KMS-11 (cell line): ENCODE results near the gene ADGB.
A peak's percentile ranks its signal among the peaks of the same experiment; 100 is the strongest.

Source experiments
- H2AFZ ChIP-seq: fragments of 200-600 bp; sonication (generic); 2 replicates; pipeline ENCODE4 v1.6.1; 2016; ENCODE audit warnings: antibody characterized with exemption, mixed run types, low read depth
- H3K27ac ChIP-seq: fragments of 200-600 bp; sonication (generic); 2 replicates; pipeline ENCODE4 v1.6.1; 2016; ENCODE audit warnings: mild to moderate bottlenecking, mixed run types
- H3K27me3 ChIP-seq: fragments of 200-600 bp; sonication (generic); 2 replicates; pipeline ENCODE4 v1.6.1; 2017; ENCODE audit warnings: mild to moderate bottlenecking, low read depth, mixed run types, moderate library complexity; ENCODE audit not compliant: insufficient read depth
- H3K36me3 ChIP-seq: fragments of 200-600 bp; sonication (generic); 2 replicates; pipeline ENCODE4 v1.6.1; 2017; ENCODE audit warnings: mild to moderate bottlenecking, mixed run types; ENCODE audit not compliant: insufficient read depth
- H3K4me1 ChIP-seq: fragments of 200-600 bp; sonication (generic); 2 replicates; pipeline ENCODE4 v1.6.1; 2016; ENCODE audit warnings: mild to moderate bottlenecking, low read depth, mixed run types; ENCODE audit not compliant: poor library complexity, severe bottlenecking
- H3K4me2 ChIP-seq: fragments of 200-600 bp; sonication (generic); 2 replicates; pipeline ENCODE4 v1.7.0; 2016; ENCODE audit warnings: mild to moderate bottlenecking, mixed run types
- H3K4me3 ChIP-seq: fragments of 200-600 bp; sonication (generic); IDR thresholded peaks from 2 replicates; pipeline ENCODE4 v1.6.1; 2017; ENCODE audit warnings: low read depth, low read length, mixed read lengths; ENCODE audit not compliant: insufficient read depth
- H3K79me2 ChIP-seq: fragments of 200-600 bp; sonication (generic); 2 replicates; pipeline ENCODE4 v1.6.1; 2016; ENCODE audit warnings: low read depth, mixed run types; ENCODE audit not compliant: insufficient read depth
- H3K9ac ChIP-seq: fragments of 200-600 bp; sonication (generic); 2 replicates; pipeline ENCODE4 v1.6.1; 2016; ENCODE audit warnings: mild to moderate bottlenecking, mixed run types
- H4K20me1 ChIP-seq: fragments of 200-600 bp; sonication (generic); 2 replicates; pipeline ENCODE4 v1.6.1; 2016; ENCODE audit warnings: mild to moderate bottlenecking, mixed run types; ENCODE audit not compliant: insufficient read depth
- CTCF ChIP-seq: fragments of 200-600 bp; sonication (generic); conservative IDR thresholded peaks from 2 replicates; pipeline ENCODE4 v1.6.1; 2017; ENCODE audit warnings: low read depth, mild to moderate bottlenecking, antibody characterized with exemption, low read length, moderate library complexity, mixed read lengths

ADGB gene

DNA sequence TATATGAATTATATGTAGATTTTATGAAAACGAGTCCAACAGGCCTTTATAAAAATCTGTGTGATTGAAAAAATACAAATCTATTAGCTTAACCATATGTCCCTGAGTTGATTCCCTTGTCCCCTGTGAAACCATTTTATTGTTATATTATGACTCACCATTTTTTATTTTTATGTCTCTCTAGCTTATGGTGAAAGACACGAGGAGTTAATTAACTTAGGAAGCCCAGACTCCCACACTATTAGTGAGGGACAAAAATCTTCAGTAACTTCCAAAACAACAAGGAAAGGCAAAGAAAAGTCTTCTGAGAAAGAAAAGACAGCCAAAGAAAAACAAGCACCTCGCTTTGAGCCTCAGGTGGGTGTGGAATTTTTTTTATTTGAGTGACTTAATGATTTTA lies 183.1 kb downstream of the ADGB start:
- H2AFZ ChIP-seq, result no peak overlapping the region
- no peaks in the 10 kb centered on the region for H3K79me2 ChIP-seq
- H3K4me1 ChIP-seq, result no peaks in the 10 kb centered on the region
- no peak overlapping the region for H3K9ac ChIP-seq
- no peaks in the 10 kb centered on the region for H3K27me3 ChIP-seq
- H3K4me3 ChIP-seq, result no peak overlapping the region
- no peak overlapping the region for H3K4me2 ChIP-seq
- H3K36me3 ChIP-seq, result no peaks in the 10 kb centered on the region
- H4K20me1 ChIP-seq, result no peaks in the 10 kb centered on the region
- H3K27ac ChIP-seq, result no peak overlapping the region
- no peak for TF ChIP-seq CTCF

DNA sequence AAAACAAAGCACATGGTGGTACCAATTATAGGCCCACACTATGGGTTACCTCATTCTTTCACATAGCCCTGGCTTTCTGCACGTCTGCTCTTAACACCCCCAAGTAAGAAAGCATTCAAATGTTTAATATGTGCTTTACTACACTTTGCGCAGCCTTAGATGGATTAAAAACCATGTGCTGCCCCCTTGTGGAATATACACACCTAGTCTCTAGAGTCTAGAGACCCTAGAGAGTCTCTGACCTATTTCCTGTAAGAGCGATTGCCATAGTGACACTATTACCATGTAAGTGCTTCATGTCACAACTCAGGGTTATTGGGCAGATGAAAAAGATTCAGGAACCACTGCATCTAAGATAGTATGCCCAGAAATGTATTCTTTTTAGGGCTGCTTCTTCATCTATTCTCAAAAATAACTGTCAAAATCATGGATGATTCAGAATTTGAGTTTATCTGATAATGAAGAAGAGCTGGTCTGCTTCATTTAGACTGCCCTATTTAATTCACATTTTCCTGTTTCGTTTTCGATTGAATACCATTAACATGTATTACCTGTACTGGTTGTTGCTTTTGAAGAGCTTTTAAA lies 186.3 kb downstream of the ADGB start:
- Histone ChIP-seq H3K27me3 (no peaks in the 10 kb centered on the region), H3K36me3 (no peaks in the 10 kb centered on the region), H3K79me2 (no peaks in the 10 kb centered on the region), H3K4me1 (no peaks in the 10 kb centered on the region), H4K20me1 (no peaks in the 10 kb centered on the region), H3K9ac (no peak overlapping the region), H3K27ac (no peak overlapping the region), H2AFZ (no peak overlapping the region), H3K4me2 (no peak overlapping the region), H3K4me3 (no peak overlapping the region)
- peak; percentile 61 for TF ChIP-seq CTCF

DNA sequence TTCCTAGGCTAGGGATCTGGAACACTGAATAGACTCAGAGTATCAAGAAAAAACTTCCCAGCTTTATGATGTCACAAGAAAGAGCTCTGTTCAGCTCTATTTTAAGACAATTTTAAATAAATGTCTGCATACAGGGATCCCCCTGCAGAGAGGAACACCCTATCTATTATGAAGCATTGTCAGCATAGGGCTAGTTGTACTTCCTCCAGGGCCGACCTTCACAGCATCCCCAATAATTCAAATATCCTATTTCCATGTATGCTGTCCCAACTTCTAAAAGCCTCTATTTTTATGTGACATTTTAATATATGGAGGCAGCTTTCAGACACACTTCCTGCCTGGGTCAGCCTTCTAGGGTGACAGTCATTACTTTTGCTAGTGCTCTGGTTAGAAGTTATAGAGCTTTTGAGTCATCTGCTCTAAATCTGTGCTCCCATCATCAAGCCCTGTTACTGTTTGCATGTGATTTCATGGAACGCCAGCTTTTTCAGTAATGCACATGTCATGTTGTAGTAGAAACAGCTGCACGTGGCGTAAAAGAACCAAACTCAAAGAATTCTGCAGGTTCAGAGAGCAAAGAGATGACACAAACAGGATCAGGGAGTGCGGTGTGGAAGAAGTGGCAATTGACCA lies 189.2 kb downstream of the ADGB start:
- Histone ChIP-seq H3K36me3 (no peaks in the 10 kb centered on the region), H3K4me2 (no peak overlapping the region), H3K4me1 (no peaks in the 10 kb centered on the region), H4K20me1 (no peaks in the 10 kb centered on the region), H3K27me3 (no peaks in the 10 kb centered on the region), H3K4me3 (no peak overlapping the region), H3K9ac (no peak overlapping the region), H3K79me2 (no peaks in the 10 kb centered on the region), H2AFZ (no peak overlapping the region), H3K27ac (no peak overlapping the region)
- TF ChIP-seq CTCF, result no peak

GRCh38 chr6:146790561-146791091 lies 191.9 kb downstream of the ADGB start:
- H2AFZ ChIP-seq, result no peak overlapping the region
- TF ChIP-seq CTCF, result no peak
- no peaks in the 10 kb centered on the region for H4K20me1 ChIP-seq
- no peaks in the 10 kb centered on the region for H3K27me3 ChIP-seq
- no peaks in the 10 kb centered on the region for H3K4me1 ChIP-seq
- no peaks in the 10 kb centered on the region for H3K36me3 ChIP-seq
- no peak overlapping the region for H3K9ac ChIP-seq
- H3K79me2 ChIP-seq, result no peaks in the 10 kb centered on the region
- H3K27ac ChIP-seq, result no peak overlapping the region
- no peak overlapping the region for H3K4me3 ChIP-seq
- H3K4me2 ChIP-seq, result no peak overlapping the region
